Astrocyte (in vitro differentiated cells and primary cell): ENCODE results near the gene C16orf86. TPM values are rescaled to one million over a fixed set of nuclear protein-coding genes. Genes with fewer than 3 reads are reported as not detected.

Experiments used
- DNase-seq: peaks from one replicate; pipeline ENCODE4 v3.0.0-alpha.2; 2010; ENCODE audit warnings: low read depth
- FAIRE-seq: peaks from 2 replicates; lab custom pipeline; 2011; peaks lifted over from hg19 to GRCh38; lab: Jason Lieb, UNC
- H2AFZ ChIP-seq: 2 replicates; pipeline ENCODE4 v1.6.0; 2012; ENCODE audit warnings: low read depth, low read length, inconsistent platforms
- H3K27ac ChIP-seq: 2 replicates; pipeline ENCODE4 v1.5.1; 2011; ENCODE audit warnings: low read depth, low read length, inconsistent platforms
- H3K27me3 ChIP-seq: 2 replicates; pipeline ENCODE4 v1.6.0; 2011; ENCODE audit warnings: low read length, inconsistent platforms; ENCODE audit not compliant: insufficient read depth
- H3K36me3 ChIP-seq: 2 replicates; pipeline ENCODE4 v1.5.1; 2011; ENCODE audit warnings: low read length, inconsistent platforms; ENCODE audit not compliant: insufficient read depth
- H3K4me1 ChIP-seq: 2 replicates; pipeline ENCODE4 v1.5.1; 2011; ENCODE audit warnings: low read length, inconsistent platforms; ENCODE audit not compliant: insufficient read depth
- H3K4me2 ChIP-seq: 2 replicates; pipeline ENCODE4 v1.6.0; 2012; ENCODE audit warnings: low read length, inconsistent platforms
- H3K4me3 ChIP-seq: 2 replicates; pipeline ENCODE4 v1.5.1; 2011; ENCODE audit warnings: low read depth, mild to moderate bottlenecking, low read length, inconsistent platforms; ENCODE audit not compliant: insufficient read depth
- H3K79me2 ChIP-seq: 2 replicates; pipeline ENCODE4 v1.6.0; 2012; ENCODE audit warnings: mild to moderate bottlenecking, low read length, inconsistent platforms; ENCODE audit not compliant: insufficient read depth
- H3K9ac ChIP-seq: 2 replicates; pipeline ENCODE4 v1.6.0; 2012; ENCODE audit warnings: mild to moderate bottlenecking, low read length, inconsistent platforms
- H3K9me3 ChIP-seq: 2 replicates; pipeline ENCODE4 v1.5.1; 2012; ENCODE audit warnings: low read depth, mild to moderate bottlenecking, low read length, inconsistent platforms; ENCODE audit not compliant: insufficient read depth
- H4K20me1 ChIP-seq: 2 replicates; pipeline ENCODE4 v1.6.0; 2012; ENCODE audit warnings: low read length, inconsistent platforms; ENCODE audit not compliant: insufficient read depth
- H3K27ac Mint-ChIP-seq: one replicate; pipeline ENCODE4 v1.8.0; 2021; ENCODE audit warnings: mild to moderate bottlenecking, mixed read lengths; ENCODE audit not compliant: unreplicated experiment
- H3K27me3 Mint-ChIP-seq: one replicate; pipeline ENCODE4 v1.8.0; 2021; ENCODE audit warnings: low read depth, mixed read lengths; ENCODE audit not compliant: unreplicated experiment
- H3K36me3 Mint-ChIP-seq: one replicate; pipeline ENCODE4 v1.8.0; 2021; ENCODE audit warnings: low read depth, mixed read lengths; ENCODE audit not compliant: unreplicated experiment
- H3K4me1 Mint-ChIP-seq: one replicate; pipeline ENCODE4 v1.8.0; 2021; ENCODE audit warnings: low read depth, mixed read lengths; ENCODE audit not compliant: unreplicated experiment
- H3K4me3 Mint-ChIP-seq: one replicate; pipeline ENCODE4 v1.8.0; 2021; ENCODE audit warnings: mild to moderate bottlenecking, moderate library complexity, mixed read lengths; ENCODE audit not compliant: unreplicated experiment
- H3K9me3 Mint-ChIP-seq: one replicate; pipeline ENCODE4 v1.8.0; 2021; ENCODE audit warnings: mild to moderate bottlenecking, mixed read lengths; ENCODE audit not compliant: unreplicated experiment
- CTCF ChIP-seq: IDR thresholded peaks from 2 replicates; pipeline ENCODE4 v1.5.1; 2011; ENCODE audit warnings: low read depth, mild to moderate bottlenecking, inconsistent platforms, low read length, moderate library complexity; ENCODE audit not compliant: insufficient read depth
- EZH2 ChIP-seq: IDR thresholded peaks from 2 replicates; pipeline ENCODE4 v1.6.1; 2012; ENCODE audit warnings: mild to moderate bottlenecking, low read length, inconsistent platforms; ENCODE audit not compliant: insufficient read depth
- total RNA-seq: library from RNA; stranded (reverse); gene quantifications from 2 replicates; pipeline ENCODE4 v1.2.1, GENCODE V29; 2021

C16orf86 gene
- total RNA-seq, 1 donor from 2014 or later: 0.32 TPM

DNA sequence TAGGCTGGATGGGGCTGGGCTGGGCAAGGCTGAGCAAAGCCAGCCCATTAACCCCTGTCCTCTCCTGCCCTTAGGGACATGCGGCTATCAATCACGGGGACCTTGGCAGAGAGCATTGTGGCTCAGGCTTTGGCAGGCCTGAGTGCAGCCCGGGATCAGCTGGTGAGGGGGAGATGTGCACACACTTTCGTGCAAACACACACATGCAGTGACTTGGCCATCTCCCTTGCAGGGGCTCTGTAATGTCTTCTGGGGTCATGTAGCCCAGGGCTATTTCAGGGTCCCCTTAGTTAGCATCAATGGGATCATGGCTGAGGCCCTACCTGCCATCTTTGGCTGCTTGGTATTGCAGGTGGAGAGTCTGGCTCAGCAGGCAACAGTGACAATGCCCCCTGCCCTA lies 14.8 kb upstream of the C16orf86 start:
- no peak for TF ChIP-seq EZH2
- no peak for TF ChIP-seq CTCF
- peaks cover 9% of the 10 kb centered on the region for H3K36me3 Mint-ChIP-seq
- H3K9me3 Mint-ChIP-seq: peaks cover 5% of the 10 kb centered on the region
- FAIRE-seq (no peak), DNase-seq (no peak)
- Histone ChIP-seq H3K36me3 (no peaks in the 10 kb centered on the region), H3K9ac (no peak overlapping the region), H3K4me3 (no peak overlapping the region), H3K9me3 (no peaks in the 10 kb centered on the region), H2AFZ (no peak overlapping the region), H3K27ac (no peak overlapping the region), H3K27me3 (peaks cover 39% of the 10 kb centered on the region), H3K4me1 (peaks cover 7% of the 10 kb centered on the region), H3K4me2 (no peak overlapping the region), H3K79me2 (no peaks in the 10 kb centered on the region), H4K20me1 (peaks cover 23% of the 10 kb centered on the region)
- peaks cover 54% of the 10 kb centered on the region for H3K27me3 Mint-ChIP-seq
- no peak overlapping the region for H3K27ac Mint-ChIP-seq
- peak overlapping the region; percentile 72 for H3K4me3 Mint-ChIP-seq
- peaks cover 1% of the 10 kb centered on the region for H3K4me1 Mint-ChIP-seq

DNA sequence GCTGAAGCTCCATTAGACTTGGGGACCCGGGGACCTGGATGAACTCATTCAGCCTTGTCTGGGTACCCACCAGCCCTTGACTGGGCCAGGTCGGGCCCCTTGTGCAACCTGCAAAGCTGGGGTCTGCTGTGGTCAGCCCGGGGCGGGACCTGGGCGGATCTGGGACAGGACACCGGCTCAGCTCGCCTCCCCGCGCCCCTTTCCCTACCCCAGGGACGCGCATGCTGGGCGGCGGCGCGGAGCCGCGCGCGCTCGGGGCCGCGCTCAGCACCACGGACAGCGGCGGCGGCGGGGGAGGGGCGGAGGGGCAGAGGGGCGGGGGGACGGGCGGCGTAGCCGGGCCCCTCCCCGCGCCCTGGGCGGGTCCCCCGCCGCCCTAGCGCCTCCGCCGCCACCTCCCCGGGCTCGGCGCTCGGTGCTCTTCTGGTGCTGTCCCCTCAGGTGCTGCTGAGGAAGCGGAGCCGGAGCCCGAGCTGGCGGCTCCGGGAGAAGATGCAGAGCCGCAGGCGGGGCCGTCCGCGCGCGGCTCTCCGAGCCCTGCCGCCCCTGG lies 14.0 kb upstream of the C16orf86 start:
- Histone ChIP-seq H3K9ac (peak overlapping the region; percentile 27), H2AFZ (no peak overlapping the region), H3K79me2 (no peaks in the 10 kb centered on the region), H3K4me2 (peak overlapping the region; percentile 91), H4K20me1 (peaks cover 23% of the 10 kb centered on the region), H3K27me3 (peaks cover 39% of the 10 kb centered on the region), H3K27ac (no peak overlapping the region), H3K4me1 (peaks cover 7% of the 10 kb centered on the region), H3K9me3 (no peaks in the 10 kb centered on the region), H3K4me3 (peak overlapping the region; percentile 60), H3K36me3 (no peaks in the 10 kb centered on the region)
- no peak overlapping the region for H3K4me3 Mint-ChIP-seq
- no peak for FAIRE-seq
- H3K36me3 Mint-ChIP-seq: peaks cover 9% of the 10 kb centered on the region
- H3K27me3 Mint-ChIP-seq: peaks cover 50% of the 10 kb centered on the region
- no peak overlapping the region for H3K27ac Mint-ChIP-seq
- TF ChIP-seq EZH2: no peak
- no peak for TF ChIP-seq CTCF
- peaks cover 5% of the 10 kb centered on the region for H3K9me3 Mint-ChIP-seq
- DNase-seq: no peak
- H3K4me1 Mint-ChIP-seq: peaks cover 1% of the 10 kb centered on the region

- peaks cover 1% of the 10 kb centered on the region for H3K4me1 Mint-ChIP-seq
- H3K4me1 ChIP-seq: peaks cover 7% of the 10 kb centered on the region
- H2AFZ ChIP-seq: peak overlapping the region; percentile 34
- peaks cover 50% of the 10 kb centered on the region for H3K27me3 Mint-ChIP-seq
- H3K4me3 ChIP-seq: peak overlapping the region; percentile 60
- peaks cover 5% of the 10 kb centered on the region for H3K9me3 Mint-ChIP-seq
- no peak for DNase-seq
- no peak overlapping the region for H3K27ac Mint-ChIP-seq
- peaks cover 36% of the 10 kb centered on the region for H3K27me3 ChIP-seq
- no peak overlapping the region for H3K27ac ChIP-seq
- peak; percentile 83 for TF ChIP-seq EZH2
- no peak for TF ChIP-seq CTCF
- H3K36me3 ChIP-seq: no peaks in the 10 kb centered on the region
- H3K79me2 ChIP-seq: no peaks in the 10 kb centered on the region
- H3K9ac ChIP-seq: peak overlapping the region; percentile 27
- H4K20me1 ChIP-seq: peaks cover 23% of the 10 kb centered on the region
- H3K9me3 ChIP-seq: no peaks in the 10 kb centered on the region
- H3K4me2 ChIP-seq: peak overlapping the region; percentile 91
- no peak for FAIRE-seq
- H3K4me3 Mint-ChIP-seq: peak overlapping the region; percentile 89
- peaks cover 9% of the 10 kb centered on the region for H3K36me3 Mint-ChIP-seq
Observed at GRCh38 chr16:67653128-67653788, 13.4 kb upstream of the C16orf86 start.
